HL-60 (cell line): Measurements from ENCODE around the gene SVOP.

Experiments used
- CTCF ChIP-seq: IDR thresholded peaks from one replicate; pipeline ENCODE4 v1.5.1; 2011; ENCODE audit warnings: low read length, control low read depth, inconsistent platforms; ENCODE audit not compliant: insufficient read depth
- REST ChIP-seq: IDR thresholded peaks from 2 replicates; pipeline ENCODE4 v1.6.1; 2012; ENCODE audit warnings: low read depth; ENCODE audit not compliant: insufficient replicate concordance

GRCh38 chr12:109065853-109066193 is 45.0 kb upstream of the SVOP start:
- TF ChIP-seq CTCF, result no peak
- TF ChIP-seq REST, result no peak
